ENCODE data around the gene DENND4A.
"Not testable (repeated sequence)": the region's sequence is repeated elsewhere in the genome, so short reads cannot be mapped to it uniquely, and the experiment has no call there.

DENND4A gene

DNA sequence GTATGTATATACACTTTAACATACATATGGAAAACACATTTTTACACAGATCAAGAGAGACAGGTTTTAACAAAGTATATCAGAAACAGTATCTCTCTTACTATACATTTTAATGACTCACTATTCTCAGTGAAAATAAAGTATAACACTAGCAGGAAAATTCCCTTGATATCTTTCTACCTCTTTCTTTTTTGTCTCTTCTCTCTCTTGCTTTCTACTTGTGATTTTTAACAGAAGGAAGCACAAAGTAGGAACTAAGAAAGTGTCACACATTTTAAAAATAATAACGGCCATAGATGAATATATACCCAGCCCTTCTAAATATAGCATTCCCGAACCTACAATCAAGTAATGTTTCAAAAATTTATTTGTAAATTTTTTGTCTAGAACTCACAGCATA is 4.8 kb downstream of the DENND4A start:
- no peak for DNase-seq

DNA sequence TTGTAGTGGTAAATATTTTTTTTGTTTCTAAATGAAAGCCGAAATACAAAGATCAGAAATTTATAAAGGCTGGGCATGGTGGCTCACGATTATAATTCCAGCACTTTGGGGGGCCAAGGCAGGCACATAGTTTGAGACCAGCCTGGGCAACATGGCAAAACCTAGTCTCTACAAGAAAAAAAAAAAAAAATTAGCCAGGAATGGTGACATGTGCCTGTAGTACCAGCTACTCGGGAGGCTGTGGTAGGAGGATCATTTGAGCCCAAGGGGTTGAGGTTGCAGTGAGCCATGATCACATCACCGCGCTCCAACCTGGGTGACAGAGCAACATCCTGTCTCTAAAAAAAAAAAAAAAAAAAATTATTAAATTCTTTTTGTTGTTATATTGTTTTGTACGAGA is 6.9 kb downstream of the DENND4A start:
- DNase-seq = no peak

DNA sequence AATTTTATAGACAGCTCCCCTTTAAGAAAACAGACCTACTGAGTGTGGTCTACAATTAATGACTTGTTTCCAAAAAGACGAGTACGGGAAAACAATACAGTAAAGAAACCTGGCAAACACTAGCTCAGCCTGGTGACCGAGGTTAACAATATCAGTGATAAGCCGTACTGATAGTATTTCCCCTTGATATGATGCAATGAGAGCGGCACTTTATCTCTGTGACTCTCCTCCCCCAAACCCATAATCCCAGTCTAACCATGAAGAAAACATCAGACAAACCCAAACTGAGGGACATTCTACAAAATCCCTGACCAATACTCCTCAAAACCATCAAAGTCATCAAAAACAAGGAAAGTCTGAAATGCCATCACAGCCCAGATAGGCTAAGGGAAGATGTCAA is 8.2 kb downstream of the DENND4A start:
- DNase-seq = no peak

DNA sequence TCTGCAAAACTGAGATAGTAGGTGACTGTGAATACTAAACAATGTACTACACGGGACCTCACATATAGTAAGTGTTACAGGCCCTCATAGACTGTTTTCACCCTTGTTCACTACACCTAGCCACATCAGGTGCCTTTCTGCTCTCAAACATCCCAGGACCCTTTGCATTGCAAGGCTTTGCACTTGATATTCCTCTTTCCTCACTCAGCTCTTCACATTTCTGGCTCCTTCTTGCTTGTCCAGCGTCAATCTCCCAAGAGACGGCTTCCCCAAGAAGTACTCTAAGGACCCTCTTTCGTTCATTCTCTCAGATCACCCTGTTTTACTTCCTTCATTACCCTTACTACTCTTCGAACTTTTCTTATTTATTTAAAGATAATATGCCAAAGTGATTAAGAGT is 10.0 kb downstream of the DENND4A start:
- no peak for DNase-seq

DNA sequence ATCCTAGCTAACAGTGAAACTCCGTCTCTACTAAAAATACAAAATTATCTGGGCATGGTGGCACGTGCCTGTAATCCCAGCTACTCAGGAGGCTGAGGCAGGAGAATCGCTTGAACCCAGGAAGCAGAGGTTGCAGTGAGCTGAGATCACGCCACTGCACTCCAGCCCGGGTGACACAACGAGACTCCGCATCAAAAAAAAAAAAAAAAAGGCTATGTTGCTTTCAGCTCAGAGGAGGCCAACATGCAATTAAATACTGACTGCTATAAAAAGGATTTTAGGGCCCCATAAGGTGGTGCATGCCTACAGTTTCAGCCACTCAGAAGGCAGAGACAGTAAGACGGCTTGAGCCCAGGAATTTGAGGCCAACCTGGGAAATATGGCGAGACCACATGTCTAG is 13.4 kb downstream of the DENND4A start:
- not testable (repeated sequence) for DNase-seq

DNA sequence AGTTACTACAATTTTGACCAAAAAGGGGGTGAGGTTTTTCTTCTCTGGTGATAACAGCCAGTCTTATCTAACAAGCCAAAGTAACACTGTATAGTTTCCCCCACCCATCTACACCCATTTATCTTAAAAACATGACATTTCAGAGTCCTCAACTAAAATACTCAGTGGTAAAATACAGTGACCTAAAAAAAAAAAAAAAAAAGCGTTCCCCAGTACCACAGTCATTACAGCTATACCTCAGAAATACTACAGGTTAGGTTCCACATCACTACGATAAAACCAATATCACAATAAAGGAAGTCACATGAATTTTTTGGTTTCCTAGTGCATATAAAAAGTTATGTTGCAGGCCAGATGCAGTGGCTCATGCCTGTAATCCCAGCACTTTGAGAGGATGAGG is 13.8 kb downstream of the DENND4A start:
- no peak for DNase-seq

DNA sequence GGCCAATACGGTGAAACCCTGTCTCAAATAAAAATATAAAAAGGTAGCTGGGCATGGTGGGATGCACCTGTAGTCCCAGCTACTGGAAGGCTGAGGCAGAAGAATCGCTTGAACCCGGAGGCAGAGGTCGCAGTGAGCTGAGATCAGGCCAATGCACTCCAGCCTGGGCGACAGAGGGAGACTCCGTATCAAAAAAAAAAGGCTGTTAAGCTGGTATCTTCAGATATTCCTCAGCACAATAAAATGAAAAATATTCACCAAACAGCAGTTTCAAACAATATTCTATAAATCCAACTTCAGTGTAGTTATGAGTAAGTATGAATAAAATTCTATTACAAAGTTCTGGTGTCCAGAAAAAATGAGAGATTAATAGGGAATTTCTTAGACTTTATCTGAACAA is 14.2 kb downstream of the DENND4A start:
- DNase-seq = no peak

DNA sequence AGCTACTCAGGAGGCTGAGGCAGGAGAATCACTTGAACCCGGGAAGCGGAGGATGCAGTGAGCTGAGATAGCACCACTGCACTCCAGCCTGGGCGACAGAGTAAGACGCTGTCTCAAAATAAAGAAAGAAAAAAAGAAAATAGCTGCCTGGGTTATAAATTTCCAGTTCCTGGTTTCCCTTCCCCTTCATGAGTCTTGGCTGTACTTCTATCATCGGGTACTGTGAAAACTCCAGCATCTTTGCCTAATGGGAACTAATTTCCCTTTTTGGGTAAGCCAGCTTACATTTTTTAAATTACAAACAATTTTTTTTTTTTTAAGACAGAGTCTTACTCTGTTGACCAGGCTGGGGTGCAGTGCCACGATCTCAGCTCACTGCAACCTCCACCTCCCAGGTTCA is 15.0 kb downstream of the DENND4A start:
- DNase-seq = no peak

DNA sequence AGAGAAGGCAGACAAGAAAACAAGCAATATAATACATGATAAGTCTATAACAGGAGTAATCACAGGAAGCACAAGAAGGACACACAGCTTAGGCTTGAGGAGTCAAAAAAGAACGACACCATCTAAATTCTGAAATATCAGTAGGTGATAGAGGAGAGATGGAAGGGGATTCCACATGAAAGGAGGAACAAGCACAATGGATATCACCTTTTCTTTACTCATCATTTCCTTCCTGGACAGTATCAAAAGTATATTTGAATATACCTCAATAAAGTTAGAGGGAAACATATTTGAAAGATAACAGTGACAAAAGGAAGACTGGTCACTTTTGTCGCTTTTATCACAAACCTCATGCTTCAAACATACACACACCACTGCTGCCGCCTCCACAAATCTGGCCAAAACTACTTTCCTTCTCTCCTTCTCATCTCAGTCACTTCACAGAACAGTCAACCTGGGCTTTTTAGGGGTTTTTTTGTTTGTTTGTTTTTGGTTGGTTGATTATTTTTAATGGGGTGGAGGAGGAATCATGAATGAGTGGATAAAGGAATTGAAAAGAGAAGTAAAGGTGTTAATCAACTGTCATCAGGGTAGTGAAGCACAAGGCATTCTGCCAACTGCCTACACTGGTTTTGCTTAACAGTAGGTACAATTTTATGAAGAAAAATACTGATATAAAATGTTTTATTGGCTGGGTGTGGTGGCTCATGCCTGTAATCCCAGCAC is 18.5 kb downstream of the DENND4A start:
- no peak for DNase-seq

DNA sequence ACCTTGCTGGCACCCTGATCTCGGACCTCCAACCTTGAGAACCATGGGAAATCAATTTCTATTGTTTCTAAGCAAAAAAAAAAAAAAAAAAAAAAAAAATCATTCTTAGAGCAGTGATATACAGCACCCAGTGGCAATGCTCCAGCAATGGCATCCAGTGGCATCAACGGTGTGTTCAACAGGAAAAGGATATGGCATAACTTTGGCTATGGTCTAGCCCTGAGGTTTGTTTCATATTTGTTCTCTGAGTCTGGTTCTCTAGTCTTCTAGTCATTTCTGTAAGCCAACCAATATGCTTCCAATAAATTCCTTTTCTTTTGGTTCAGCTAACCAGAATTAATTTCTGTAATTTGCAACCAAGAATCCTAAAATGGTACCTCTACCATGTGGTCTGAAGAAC is 19.2 kb downstream of the DENND4A start:
- no peak for DNase-seq

DNA sequence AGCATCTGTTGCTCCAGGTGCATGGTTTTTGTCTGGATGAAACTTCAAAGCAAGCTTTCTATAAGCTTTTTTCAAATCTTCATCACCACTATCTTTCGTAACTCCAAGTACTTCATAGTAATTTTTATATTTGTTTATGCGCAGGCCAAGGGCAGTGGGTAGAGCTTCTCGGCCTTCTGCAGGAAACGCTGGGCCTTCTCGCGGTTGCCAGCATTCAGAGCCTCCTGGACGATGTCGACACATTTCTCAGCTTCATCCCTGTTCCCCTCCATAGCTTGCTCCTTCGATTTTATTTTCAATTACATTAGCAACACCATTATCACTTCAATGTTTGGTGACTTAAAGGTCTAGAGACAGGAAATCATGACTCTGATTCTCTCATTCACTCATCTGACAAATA is 20.2 kb downstream of the DENND4A start:
- DNase-seq = no peak

DNA sequence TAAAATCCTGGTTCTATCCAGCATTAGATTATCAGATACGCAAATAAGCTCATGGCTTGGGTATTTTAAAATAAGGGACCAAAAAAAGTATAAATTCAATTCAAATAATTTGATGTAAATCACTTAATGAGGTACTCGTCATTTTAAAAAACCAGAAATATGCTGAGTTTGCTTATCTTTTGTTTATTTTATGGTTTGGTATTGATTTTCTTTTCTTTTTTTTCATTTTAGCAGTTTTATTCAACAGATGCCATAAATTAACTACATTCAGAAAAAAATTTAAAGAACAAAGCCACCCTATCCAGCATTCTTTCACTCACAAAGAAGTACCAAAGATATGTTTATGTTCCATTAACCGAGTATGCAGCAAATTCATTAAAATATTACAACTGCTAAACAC is 22.6 kb downstream of the DENND4A start:
- DNase-seq = no peak

DNA sequence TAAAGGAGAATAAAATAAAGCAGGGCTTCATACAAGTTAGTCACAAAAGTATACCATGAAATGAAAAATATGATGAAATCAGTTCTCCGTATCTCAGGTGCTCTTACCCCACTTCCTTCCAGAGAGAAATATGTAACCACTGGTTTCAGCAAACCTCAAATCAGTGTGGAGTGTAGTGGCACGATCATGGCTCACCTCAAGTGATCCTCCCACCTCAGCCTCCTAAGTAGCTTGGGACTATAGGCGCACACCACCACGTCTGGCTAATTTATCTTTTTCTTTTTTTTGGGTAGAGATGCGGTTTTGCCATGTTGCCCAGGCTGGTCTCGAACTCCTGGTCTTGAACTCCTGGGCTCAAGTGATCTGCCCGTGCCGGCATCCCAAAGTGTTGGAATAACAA is 24.2 kb downstream of the DENND4A start:
- no peak for DNase-seq

DNA sequence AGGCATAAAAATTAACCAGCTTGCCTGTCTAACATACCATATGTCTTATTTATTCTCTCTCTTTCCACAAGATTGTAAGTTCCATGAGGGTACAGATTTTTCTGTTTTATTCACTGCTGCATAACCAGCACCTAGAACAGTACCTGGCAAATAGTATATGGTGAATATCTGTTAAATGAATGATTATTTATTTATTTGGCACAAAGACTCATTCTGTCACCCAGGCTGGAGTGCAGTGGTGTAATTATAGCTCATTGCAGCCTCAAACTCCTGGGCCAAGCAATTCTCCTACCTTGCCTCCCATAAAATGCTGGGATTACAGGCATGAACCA is 24.9 kb downstream of the DENND4A start:
- DNase-seq = no peak

DNA sequence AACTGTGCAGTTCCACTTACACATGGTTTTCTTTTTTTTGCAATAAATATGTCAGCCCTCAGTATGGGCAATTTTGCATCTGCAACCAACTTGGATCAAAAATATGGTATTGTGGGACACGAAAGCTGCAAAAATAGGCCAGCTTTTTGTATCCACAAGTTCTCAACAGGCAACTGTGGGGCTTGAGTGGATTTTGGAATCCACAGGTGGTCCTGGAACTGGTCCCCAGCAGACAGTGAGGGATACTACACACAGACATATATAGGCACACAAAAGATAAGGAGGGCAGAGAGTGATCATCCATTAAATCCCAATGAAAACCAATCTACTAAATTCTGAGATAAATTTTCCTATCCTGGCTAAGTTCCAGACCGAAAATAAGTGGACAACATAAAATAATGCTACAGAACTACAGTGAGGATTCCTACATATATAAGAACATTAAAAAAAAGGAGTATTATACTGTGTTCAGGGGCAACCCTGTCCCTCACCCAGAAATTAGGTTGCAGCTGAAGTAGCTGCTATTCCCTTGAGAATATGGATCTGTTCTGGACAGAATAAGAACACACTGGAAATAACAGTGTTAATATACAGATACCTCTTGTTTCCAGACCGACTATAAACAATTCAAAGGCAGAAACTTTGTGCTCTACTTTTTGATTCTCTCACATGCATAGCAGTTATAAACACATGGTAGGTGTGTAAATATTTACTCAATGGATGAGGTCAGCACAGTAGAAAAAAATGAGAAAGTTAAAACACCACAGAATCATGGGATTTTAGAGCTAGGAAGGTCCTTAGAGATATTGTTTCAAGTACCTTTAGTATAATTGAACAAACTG is 25.4 kb downstream of the DENND4A start:
- no peak for DNase-seq

DNA sequence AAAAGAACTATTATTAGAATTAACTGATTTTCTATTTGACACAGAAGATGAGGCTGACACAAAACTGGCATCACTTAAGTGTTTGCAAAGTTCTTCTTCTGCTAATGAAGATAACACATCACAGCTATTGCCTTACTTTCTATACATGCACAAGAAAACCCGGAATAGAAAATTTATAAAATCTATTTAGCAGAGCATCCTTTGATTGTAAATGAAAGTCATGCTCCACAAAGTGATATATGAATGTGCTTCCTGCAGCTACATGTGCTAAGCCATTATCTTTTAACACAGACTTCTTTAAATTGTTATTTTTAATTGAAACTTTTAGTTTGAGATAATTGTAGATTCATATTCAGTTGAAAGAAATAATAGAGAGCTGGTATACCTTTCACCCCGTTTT is 27.0 kb downstream of the DENND4A start:
- no peak for DNase-seq

DNA sequence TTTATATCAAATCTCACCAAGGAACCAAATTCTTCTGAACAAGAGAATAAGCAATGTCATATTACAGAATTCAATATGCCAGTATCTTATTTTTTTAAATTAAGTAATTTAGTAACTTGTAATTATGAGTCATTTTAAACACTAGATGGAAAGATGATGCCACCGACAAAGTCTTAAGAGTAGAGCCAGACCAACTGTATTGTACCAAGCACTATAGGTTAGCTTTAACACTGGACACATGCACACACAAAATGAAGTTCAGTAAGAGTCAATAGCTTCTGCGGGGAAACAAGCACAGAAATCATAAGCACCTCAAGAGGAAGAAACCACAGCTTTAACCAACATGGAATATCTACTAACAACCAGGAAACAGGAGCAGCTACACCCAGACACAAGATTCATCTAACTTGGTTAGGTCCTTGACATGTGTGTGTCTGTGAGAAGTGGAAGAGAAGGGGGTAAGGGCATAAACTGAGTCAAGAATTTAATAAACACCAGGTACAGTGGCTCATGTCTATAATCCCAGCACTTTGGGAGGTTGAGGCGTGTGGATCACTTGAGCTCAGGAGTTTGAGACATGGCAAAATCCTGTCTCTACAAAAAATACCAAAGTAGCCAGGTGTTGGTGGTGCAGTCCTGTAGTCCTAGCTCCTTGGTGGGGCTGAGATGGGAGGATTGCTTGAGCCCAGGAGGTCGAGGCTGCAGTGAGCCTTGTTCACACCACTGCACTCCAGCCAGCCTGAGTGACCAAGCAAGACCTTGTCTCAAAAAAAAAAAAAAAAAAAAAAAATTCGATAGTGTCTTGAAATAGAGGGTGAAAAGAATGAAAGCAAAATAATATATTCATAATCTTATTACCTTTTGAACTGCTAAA is 28.9 kb downstream of the DENND4A start:
- no peak for DNase-seq

DNA sequence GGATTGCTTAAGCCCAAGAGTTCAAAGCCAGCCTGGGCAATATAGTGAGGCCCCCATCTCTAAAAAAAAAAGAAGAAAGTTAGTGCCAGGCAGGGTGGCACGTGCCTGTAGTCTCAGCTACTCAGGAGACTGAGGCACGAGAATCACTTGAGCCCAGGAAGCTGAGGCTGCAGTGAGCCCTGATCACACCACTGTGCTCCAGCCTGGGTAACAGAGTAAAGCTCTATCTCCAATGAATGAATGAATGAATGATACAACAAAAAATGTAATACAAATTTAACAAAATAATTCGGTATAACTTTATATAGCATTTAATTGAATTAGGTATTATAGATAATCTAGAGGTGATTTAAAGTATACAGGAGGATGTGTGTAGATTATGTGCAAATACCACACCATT is 29.7 kb downstream of the DENND4A start:
- no peak for DNase-seq

DNA sequence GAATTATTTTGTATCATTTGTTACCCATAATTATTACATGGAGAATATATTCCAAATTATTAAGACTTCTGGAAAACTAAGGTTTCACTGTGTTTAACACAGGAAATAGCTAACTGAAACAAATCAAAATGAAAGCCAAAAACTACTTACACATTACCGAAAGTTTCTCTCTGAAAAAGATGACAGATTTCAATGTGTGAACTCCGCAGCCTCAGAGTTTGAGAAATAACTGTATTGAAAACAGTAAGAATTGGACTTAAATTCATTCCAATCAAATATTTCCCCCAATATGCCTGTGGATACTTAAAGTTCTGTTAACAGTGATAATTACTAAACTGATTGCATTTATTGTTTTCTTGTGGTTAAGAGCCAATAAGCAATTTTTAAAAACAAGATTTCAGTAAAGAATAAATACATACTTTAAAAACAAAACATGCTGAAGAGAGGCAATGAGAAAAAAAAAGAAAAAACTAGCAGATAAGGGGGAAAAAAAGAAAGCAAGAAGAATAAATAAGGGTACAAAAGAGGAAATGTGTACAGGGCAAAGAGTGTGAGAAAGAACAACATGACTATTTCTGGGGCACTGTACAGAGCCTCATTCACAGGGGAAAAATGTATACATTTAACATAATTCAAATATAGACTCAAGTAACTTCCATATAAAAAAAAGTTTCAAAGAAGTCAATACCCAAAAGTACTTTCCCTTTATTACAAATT is 30.7 kb downstream of the DENND4A start:
- no peak for DNase-seq

DNA sequence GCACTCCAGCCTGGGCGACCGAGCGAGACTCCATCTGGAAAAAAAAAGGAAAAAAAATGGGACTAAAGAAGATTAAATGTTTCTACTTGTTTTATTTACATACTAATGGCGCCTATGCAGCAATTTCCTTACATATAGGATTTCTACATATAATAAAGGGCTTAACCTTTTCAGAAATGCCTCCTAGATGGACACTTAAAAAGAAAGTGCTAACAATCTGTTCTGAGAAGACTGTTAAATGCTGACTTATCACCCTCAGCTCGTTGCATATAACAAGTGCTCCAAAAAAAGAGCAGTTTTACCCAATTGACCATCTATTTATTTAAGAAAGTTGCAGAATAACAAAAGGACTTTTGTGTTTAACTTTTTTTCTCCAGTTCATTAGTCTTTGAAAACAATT is 32.7 kb downstream of the DENND4A start:
- DNase-seq = no peak

DNA sequence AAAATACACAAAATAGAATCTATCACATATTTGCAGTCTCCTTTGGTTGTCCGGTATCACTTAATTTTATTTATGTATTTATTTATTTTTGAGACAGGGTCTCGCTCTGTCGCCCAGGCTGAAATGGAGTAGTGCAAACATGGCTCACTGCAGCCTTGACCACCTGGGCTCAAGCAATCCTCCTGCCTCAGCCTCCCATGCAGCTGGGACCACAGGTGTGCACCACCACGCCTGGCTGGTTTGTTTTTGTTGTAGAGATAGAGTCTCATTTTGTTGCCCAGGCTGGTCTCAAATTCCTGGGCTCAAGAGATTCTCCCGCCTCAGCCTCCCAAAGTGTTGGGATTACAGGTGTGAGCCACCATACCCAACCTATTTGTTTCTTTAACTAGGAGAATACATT is 33.9 kb downstream of the DENND4A start:
- no peak for DNase-seq

DNA sequence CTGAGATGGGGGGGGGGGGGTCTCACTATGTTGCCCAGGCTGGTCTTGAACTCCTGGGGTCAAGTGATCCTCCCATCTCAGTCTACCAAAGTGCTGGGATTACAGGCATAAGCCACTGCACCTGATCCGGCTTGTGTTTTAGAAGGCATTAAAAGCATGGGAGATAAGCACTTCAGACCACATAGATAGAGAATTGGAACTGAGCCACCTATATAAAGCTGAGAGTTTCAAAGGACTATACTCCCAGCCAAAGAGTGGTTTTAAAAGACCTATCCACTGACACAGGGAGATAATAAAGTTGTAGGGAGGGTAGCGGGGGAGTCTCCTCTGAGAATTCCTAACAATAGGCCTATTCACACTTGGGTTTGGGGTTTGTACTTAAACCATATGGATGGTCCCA is 34.8 kb downstream of the DENND4A start:
- no peak for DNase-seq

DNA sequence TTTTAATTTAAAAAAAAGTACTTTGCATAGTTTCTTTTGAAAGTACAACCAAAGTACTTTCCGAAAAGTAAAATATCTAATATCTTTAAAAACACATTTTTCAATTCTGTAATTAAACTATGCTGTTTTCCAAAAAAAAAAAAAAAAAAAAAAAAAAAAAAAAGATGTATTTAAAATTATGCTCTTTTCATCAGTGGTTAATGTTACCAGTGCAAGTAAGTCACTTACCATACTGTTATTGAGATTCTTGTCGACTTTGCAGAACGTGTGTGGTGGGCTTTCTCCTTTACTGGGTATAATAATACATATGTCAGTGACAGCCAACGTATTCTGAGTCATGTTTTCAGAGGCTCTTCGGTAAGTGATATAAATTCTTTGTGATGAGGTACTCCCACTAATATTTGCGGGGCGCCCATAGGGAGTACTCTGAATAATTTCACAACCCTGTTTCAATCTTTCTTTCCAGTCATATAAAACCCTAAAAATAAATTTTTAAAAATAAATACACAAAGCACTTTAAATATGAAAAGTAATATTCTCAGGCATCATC is 39.9 kb downstream of the DENND4A start:
- no peak for DNase-seq
